Neural crest cell (in vitro differentiated cells): Measurements from ENCODE around the gene PAPSS1. TPM values are rescaled to one million over a fixed set of nuclear protein-coding genes. Genes with fewer than 3 reads are reported as not detected.
A peak's percentile ranks its signal among the peaks of the same experiment; 100 is the strongest.
"Not testable (repeated sequence)": the region's sequence is repeated elsewhere in the genome, so short reads cannot be mapped to it uniquely, and the experiment has no call there.

Experiments
- DNase-seq: peaks from one replicate; pipeline ENCODE4 v3.0.0; 2021; ENCODE audit warnings: low read depth, mixed read lengths, low spot score
- H3K27ac Mint-ChIP-seq: one replicate; pipeline ENCODE4 v1.8.0; 2021; ENCODE audit warnings: mild to moderate bottlenecking, mixed read lengths; ENCODE audit not compliant: unreplicated experiment
- H3K27me3 Mint-ChIP-seq: 2 replicates; pipeline ENCODE4 v1.8.0; 2021; ENCODE audit warnings: low read depth, mild to moderate bottlenecking, mixed read lengths
- H3K36me3 Mint-ChIP-seq: 2 replicates; pipeline ENCODE4 v1.8.0; 2021; ENCODE audit warnings: low read depth, mild to moderate bottlenecking, mixed read lengths
- H3K4me1 Mint-ChIP-seq: 2 replicates; pipeline ENCODE4 v1.8.0; 2021; ENCODE audit warnings: mixed read lengths
- H3K4me3 Mint-ChIP-seq: one replicate; pipeline ENCODE4 v1.8.0; 2021; ENCODE audit warnings: mild to moderate bottlenecking, mixed read lengths
- H3K9me3 Mint-ChIP-seq: 2 replicates; pipeline ENCODE4 v1.8.0; 2021; ENCODE audit warnings: mixed read lengths
- CTCF ChIP-seq: fragments of 200-600 bp; sonication (generic); conservative IDR thresholded peaks from 2 replicates; pipeline ENCODE4 v1.5.0; 2021; ENCODE audit warnings: antibody characterized with exemption, mild to moderate bottlenecking
- total RNA-seq: library from RNA; stranded (reverse); gene quantifications from 2 replicates; pipeline ENCODE4 v1.2.1, GENCODE V29; 2021

Gene PAPSS1
- total RNA-seq, 1 donor from 2014 or later = 78.6 TPM

- no peak overlapping the region for H3K4me3 Mint-ChIP-seq
- DNase-seq = peak; percentile 68
- H3K27me3 Mint-ChIP-seq = no peaks in the 10 kb centered on the region
- TF ChIP-seq CTCF = peak; percentile 83
- no peaks in the 10 kb centered on the region for H3K9me3 Mint-ChIP-seq
- no peaks in the 10 kb centered on the region for H3K36me3 Mint-ChIP-seq
- H3K27ac Mint-ChIP-seq = no peak overlapping the region
- no peaks in the 10 kb centered on the region for H3K4me1 Mint-ChIP-seq
Observed at GRCh38 chr4:107736924-107737448, 17.0 kb upstream of the PAPSS1 start.

DNA sequence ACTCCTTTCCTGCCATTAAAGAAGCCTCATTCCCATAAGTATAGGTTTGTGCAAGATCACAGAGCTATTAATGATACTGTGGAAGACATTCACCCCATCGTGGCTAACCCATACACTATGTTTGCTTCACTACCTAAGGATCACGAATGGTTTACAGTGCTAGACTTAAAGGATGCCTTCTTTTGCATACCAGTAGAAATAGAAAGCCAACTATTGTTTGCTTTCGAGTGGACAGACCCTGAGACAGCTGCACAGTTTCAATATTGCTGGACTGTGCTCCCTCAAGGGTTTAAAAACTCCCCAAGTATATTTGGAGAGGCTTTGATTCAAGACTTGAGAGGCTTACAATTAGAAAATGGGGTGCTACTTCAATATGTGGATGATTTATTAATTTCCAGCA is 16.0 kb upstream of the PAPSS1 start:
- H3K27me3 Mint-ChIP-seq = no peaks in the 10 kb centered on the region
- no peaks in the 10 kb centered on the region for H3K9me3 Mint-ChIP-seq
- no peak overlapping the region for H3K27ac Mint-ChIP-seq
- no peaks in the 10 kb centered on the region for H3K4me1 Mint-ChIP-seq
- no peak for TF ChIP-seq CTCF
- no peak for DNase-seq
- no peak overlapping the region for H3K4me3 Mint-ChIP-seq
- no peaks in the 10 kb centered on the region for H3K36me3 Mint-ChIP-seq

DNA sequence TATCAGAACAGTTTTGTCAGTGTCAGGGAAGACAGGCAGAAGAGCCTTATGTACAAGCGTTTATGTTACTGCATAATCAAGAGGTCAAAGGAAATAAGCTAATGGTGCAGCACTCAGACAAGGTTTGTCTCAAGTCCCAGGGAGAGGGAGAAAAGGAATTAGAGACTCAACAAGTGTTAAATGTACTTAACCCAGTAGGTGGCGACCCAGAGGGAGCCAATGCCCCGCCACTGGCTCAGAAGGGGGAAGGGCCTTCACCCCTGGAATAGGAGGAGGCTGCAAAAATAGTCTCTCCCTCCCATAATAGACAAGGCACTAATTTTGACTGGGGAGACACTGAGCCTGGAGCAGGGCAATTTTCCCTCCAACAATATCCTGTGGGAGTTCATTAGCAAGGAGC is 14.1 kb upstream of the PAPSS1 start:
- H3K27ac Mint-ChIP-seq = no peak overlapping the region
- H3K4me1 Mint-ChIP-seq = no peaks in the 10 kb centered on the region
- H3K9me3 Mint-ChIP-seq = no peaks in the 10 kb centered on the region
- no peaks in the 10 kb centered on the region for H3K27me3 Mint-ChIP-seq
- no peak overlapping the region for H3K4me3 Mint-ChIP-seq
- DNase-seq = no peak
- TF ChIP-seq CTCF = peak; percentile 46
- H3K36me3 Mint-ChIP-seq = no peaks in the 10 kb centered on the region

- Mint-ChIP-seq H3K4me3 (no peak overlapping the region), H3K36me3 (no peaks in the 10 kb centered on the region), H3K9me3 (no peaks in the 10 kb centered on the region), H3K27me3 (no peaks in the 10 kb centered on the region), H3K27ac (no peak overlapping the region), H3K4me1 (no peaks in the 10 kb centered on the region)
- DNase-seq = no peak
- TF ChIP-seq CTCF = no peak
Observed at GRCh38 chr4:107733431-107733925, 13.4 kb upstream of the PAPSS1 start.

DNA sequence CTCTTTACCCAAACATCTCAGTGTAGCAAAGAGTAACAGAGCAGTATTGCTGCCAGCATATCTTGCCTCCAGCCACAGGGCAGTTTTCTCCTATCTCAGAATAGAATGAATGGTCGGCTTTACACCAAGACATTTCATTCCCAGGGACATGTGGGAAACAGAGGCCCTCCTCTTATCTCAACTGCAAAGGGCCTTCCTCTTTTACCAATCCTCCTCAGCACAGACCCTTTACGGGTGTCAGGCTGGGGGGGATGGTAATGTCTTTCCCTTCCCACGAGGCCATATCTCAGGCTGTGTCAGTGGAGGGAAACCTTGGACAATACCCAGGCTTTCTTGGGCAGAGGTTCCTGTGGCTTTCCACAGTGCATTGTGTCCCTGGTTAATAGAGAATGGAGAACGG is 9.0 kb upstream of the PAPSS1 start:
- not testable (repeated sequence) for H3K4me1 Mint-ChIP-seq, H3K27me3 Mint-ChIP-seq, H3K27ac Mint-ChIP-seq, H3K9me3 Mint-ChIP-seq, DNase-seq, H3K4me3 Mint-ChIP-seq, H3K36me3 Mint-ChIP-seq

DNA sequence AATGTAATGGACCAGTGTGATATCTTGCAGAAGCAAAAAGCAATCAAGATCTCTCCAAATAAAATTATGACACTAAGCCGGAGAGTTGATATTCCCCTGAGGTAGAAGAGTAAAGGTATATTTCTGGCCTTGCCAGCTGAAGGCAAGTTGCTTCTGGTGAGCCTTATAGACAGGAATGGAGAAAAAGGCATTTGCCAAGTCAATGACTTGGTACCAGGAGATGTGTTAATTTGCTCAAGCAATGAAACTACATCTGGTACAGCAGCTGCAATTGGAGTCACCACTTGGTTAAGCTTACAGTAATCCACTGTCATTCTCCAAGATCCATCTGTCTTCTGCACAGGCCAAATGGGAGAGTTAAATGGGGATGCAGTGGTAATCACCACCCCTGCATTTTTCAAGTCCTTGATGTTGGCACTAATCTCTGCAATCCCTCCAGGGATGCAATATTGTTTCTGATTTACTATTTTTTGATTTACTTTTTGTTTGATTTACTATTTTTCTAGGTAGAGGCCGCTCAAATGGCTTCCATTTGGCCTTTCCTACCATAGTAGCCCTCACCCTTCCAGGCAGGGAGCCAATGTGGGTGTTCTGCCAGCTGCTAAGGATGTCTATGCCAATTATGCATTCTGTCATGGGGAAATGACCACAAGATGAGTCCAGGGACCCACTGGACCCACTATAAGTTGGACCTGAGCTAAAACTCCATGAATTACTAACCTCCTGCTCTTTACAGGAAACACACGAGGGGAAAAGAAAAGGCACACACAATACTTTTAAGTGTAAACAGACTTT is 6.3 kb upstream of the PAPSS1 start:
- H3K4me3 Mint-ChIP-seq, H3K9me3 Mint-ChIP-seq, H3K27me3 Mint-ChIP-seq, DNase-seq, H3K36me3 Mint-ChIP-seq, H3K4me1 Mint-ChIP-seq: not testable (repeated sequence)
- H3K27ac Mint-ChIP-seq = peak overlapping the region; percentile 60
